Pulmonary artery endothelial cell (primary cell): ENCODE measurements around the gene DRC7. TPM values are rescaled to one million over a fixed set of nuclear protein-coding genes. Genes with fewer than 3 reads are reported as not detected.

Experiments
- DNase-seq: peaks from one replicate; pipeline ENCODE4 v3.0.0-alpha.2; 2011; ENCODE audit warnings: low read depth, low spot score
- total RNA-seq: library from RNA; depleted of rRNA; stranded (reverse); fragments of >200 nt; gene quantifications from 2 replicates; pipeline ENCODE4 v1.2.3, GENCODE V29; 2014

Gene DRC7
- total RNA-seq, 1 donor from 2014 or later, result 0.13 TPM

DNA sequence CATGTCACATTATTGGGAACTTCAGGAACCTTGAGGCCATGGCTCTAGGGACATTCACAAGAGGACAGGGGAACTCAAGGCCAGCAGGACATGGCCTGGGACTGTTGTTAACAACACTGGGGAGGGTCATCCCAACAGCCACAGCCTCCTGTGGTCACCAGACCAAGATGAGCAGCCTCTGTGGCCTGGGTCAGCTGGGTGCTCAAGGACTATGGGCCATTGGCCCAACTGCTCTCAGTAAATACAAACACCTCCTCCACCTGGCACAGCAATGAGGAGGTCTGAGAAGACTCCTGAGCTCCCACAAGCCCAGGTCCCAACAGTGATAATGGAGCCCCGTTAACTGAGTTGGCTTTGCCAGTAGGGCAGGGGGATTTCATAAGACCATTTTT is 86.7 kb downstream of the DRC7 start:
- DNase-seq, result no peak

Other genes starting within 250 kb of the DRC7 start
- 80.8 and 86.7 TPM in 2 replicates for gene CIAPIN1, start 247.4 kb upstream of the DRC7 start, total RNA-seq
- gene COQ9, start 247.3 kb upstream of the DRC7 start, total RNA-seq, result 51.2 and 51.8 TPM in 2 replicates
- 136 and 144 TPM in 2 replicates for gene POLR2C, start 232.1 kb upstream of the DRC7 start, total RNA-seq
- 26.8 and 29.7 TPM in 2 replicates for gene DOK4, start 208.3 kb upstream of the DRC7 start, total RNA-seq
- 9.4 and 13.9 TPM in 2 replicates for gene CCDC102A, start 158.2 kb upstream of the DRC7 start, total RNA-seq
- not detected in 2 replicates for gene ADGRG5, start 152.2 kb upstream of the DRC7 start, total RNA-seq
- 22.8 and 32.1 TPM in 2 replicates for gene ADGRG1, start 66.2 kb upstream of the DRC7 start, total RNA-seq
- gene ADGRG3, start 26.5 kb upstream of the DRC7 start, total RNA-seq, result not detected in 2 replicates
- gene KATNB1, start 41.0 kb downstream of the DRC7 start, total RNA-seq, result 25.4 and 40.2 TPM in 2 replicates
- 53.3 and 65.0 TPM in 2 replicates for gene KIFC3, start 107.7 kb downstream of the DRC7 start, total RNA-seq